SKM-1 (cell line): ENCODE results near the gene FICD.

Source experiments
- DNase-seq: peaks from one replicate; lab custom pipeline; 2025; ENCODE audit not compliant: unreplicated experiment; lab: John Stamatoyannopoulos, UW

Gene FICD

GRCh38 chr12:108498136-108498535 lies 16.9 kb upstream of the FICD start:
- DNase-seq, result no peak

DNA sequence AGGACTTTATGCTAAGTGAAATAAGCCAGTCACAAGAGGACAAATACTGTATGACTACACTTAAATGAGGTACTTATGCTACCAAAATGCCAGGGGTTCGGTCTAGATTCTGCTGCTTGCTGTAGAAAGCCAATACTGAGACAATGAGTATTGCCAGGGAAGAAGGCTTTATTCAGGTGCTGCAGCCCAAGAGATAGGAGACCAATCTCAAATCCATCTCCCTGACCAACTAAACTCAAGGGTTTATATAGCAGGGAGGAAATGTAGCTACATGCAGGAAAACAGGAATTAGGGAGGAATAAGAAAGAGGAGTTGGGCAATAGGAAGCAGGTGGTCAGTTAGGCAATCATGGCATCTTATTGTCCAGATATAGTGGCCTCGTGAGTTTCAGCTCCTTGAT lies 12.2 kb upstream of the FICD start:
- DNase-seq, result no peak

DNA sequence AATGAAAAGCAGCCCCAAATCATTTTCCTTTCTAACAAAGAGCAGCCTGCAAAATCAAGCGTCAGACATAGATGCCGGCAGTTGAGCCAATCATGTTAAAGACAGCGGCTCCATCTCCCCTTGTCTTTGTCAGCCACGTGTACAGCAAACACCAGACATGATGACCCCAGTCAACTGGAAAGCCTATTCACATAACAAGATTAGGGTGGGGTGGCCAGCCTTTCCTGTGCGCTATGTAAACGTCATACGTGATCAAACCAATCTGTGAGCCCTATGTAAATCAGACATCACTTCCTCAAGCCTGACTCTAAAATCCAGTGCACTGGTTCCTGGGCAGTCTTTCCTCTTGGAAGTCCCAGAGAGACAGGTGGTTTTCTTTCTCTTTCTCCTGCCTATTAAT lies 9.9 kb upstream of the FICD start:
- no peak for DNase-seq

DNA sequence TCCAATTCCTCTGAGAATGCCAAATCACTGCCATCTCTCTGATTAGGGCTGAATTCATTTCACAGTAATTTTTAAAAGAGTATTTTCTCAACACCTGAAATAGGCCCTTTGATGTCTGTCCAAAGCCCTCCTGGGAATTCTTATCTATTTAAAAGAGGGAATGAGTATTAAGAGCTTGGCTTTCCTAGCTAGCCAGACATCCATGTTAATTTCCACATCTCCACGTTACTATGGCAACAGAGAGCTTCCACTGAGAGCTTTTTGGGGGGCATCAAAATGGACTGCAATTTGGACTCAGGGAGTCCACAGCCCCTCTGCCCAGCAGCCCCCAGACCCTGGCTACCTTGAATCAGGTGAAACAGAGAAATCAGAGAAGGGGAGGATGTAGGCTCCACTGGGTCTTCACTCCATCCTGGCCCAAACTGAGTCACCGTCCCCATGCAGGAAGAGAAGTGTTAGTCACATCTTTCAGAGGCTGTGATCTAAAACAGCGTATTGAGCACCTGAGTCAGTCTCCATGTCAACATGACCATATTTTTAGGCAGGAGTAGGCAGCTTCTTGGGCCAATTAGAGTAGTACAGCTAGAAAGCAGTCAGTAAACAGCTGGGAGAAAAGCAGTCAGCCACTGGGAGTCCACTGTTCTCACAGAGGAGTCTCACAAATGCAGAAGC lies 7.0 kb upstream of the FICD start:
- DNase-seq, result no peak

- no peak for DNase-seq
Measured at GRCh38 chr12:108509806-108510205, 5.3 kb upstream of the FICD start.

- DNase-seq, result no peak
Measured at GRCh38 chr12:108510836-108511235, 4.2 kb upstream of the FICD start.

DNA sequence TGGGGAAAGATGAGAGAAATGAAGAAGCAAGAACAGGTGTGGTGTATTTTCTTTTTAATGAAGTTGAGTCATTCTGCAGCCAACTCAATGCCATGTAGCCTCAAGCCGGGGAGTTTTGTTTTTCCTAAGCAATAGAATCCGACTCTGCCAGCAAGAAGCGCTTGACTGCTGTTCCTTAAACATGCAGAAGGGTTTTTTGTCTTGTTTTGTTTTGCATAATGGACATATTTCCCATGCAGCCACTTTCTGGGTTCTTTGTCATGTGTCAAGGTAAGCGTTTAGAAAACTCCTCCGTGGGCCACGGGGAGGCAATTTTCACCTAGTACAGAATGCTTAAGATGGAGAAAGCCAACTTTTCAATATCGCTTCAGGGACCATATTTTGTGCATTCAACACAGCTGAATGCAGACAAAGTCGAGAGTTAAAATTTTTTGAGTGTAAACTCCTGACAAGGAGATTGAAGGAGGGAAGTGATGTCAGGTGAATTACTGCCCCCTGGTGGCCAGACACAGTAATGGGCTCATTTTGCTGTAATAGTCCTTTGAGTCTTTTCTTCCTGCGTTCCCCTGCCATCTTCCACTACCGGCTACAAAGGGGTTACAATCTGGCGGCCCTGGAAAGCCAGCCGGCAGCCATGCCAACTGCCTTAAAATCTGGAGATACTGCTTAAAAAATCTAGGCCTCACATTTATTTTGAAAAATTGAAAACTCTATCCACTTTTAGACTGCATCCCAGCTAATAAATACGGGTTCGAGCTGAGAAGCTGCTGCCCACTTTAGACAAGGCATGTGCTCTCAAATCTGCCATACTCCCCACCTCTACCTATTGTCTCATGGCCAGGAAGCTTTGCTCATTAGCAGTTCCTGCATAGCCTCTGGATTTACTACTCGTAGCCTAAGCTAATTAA lies 3.2 kb upstream of the FICD start:
- DNase-seq, result peak; percentile 1

DNA sequence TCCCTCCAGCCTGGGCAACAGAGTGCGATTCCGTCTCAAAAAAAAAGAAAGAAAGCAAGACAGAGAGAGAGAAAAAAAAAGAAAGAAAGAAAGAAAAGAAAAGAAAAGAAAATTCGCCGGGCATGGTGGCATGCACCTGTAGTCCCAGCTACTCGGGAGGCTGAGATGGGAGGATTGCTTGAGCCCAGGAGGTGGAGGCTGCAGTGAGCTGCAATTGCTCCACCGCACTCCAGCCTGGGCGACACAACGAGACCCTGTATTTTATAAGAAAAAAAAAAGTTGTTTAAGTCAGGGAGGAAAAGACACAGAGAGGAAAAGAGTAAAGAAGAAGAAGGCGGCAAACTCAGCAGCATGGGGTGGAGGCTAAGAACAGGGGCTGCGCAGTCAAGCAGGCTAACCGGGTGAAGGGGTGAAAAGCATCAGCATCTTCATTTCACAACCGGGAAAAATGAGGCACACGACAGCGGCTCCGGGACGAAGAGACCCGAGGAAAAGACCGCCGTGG lies 557 bp upstream of the FICD start:
- DNase-seq, result no peak

GRCh38 chr12:108515916-108516315 lies 839 bp downstream of the FICD start:
- no peak for DNase-seq

GRCh38 chr12:108516511-108517275 lies 1.6 kb downstream of the FICD start:
- no peak for DNase-seq

- DNase-seq, result no peak
Measured at GRCh38 chr12:108517288-108518100, 2.4 kb downstream of the FICD start.

GRCh38 chr12:108518101-108518715 lies 3.1 kb downstream of the FICD start:
- DNase-seq, result no peak

GRCh38 chr12:108518716-108519496 lies 3.8 kb downstream of the FICD start:
- DNase-seq, result no peak

GRCh38 chr12:108519558-108519957 lies 4.5 kb downstream of the FICD start:
- DNase-seq, result no peak

GRCh38 chr12:108523365-108523764 lies 8.3 kb downstream of the FICD start:
- no peak for DNase-seq

- no peak for DNase-seq
Measured at GRCh38 chr12:108525681-108526080, 10.6 kb downstream of the FICD start.

DNA sequence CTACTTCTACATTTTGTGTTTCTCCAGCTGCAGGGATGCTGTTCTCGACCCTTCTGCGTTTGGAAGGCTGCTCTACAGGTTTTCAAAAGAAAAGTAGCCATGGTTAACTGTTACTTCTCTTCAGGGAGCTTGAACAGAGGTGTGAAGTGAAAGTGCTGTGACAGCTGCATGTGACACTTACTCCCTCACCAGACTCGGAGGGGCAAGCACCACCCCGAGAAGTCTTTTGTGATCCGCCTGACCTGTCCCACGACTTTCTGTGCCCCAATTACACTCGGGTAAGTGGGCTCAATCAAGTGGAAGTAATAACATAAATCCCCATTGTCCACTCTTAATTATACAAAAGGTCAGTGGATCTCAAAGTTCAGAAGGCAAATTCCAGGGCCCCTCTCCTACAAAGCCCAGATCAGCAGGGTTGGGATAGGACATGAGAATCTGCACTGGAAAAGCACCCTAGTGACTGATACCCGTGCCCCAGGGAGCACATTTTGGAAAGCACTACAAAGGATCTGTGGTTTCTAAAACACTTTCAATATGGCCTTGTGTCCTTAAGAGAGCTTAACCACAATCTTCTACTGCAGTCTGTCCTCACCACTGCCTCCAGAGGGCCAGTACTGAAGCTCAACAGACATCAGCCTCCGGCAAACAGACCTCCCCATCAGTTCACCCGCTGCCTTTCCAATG lies 11.5 kb downstream of the FICD start:
- DNase-seq, result no peak

DNA sequence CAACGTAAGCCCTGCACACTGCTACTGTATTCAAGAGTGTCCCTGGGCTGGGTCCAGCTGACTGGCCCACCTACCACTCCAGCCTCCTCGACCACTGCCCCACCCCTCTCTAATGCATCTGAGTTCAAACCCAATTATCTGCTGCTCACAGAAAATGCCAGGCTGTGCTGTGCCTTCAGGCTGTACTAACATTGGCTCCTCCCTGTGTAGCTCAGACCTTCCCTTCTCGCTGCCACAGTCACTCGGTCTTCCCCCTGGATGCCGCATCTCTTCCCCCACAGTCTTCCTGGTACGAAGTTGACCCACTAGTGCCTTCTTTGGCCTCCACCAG lies 12.1 kb downstream of the FICD start:
- no peak for DNase-seq

- no peak for DNase-seq
Measured at GRCh38 chr12:108530161-108530560, 15.1 kb downstream of the FICD start.
